Right ventricle myocardium superior (tissue), 1 donor: Measurements from ENCODE around the gene DBNL. TPM values are rescaled to one million over a fixed set of nuclear protein-coding genes. Genes with fewer than 3 reads are reported as not detected.

Experiments used
- ATAC-seq: fragments of 200-7000 bp; cut with Tn5 transposase; one replicate; pipeline ENCODE4 v1.9.1; 2020; ENCODE audit warnings: mild to moderate bottlenecking; ENCODE audit not compliant: poor library complexity
- DNase-seq: peaks from one replicate; pipeline ENCODE4 v3.0.0-alpha.2; 2020
- intact Hi-C: fragments of 100-400 bp; cut with DNase I; formaldehyde crosslinking; loops from one replicate; pipeline ENCODE4 v1.11.2; 2022
- microRNA-seq: library from miRNA; unstranded; fragments of <30 nt; microRNA quantifications from one replicate; pipeline ENCODE4 v1.2.0, GENCODE V29; 2020
- total RNA-seq: library from RNA; stranded (reverse); fragmentation: NEBNext Ultra II Directional; extraction: Animal tissue kit (Norgen Biotek cat#: 25700); gene quantifications from one replicate; pipeline ENCODE4 v1.2.1, GENCODE V29; 2021
- donor health status: DM: no; HTN: yes; CAD: no; lungs with severe emphysema.

DBNL gene
- total RNA-seq, 1 donor from 2014 or later = 28.0 TPM

DNA sequence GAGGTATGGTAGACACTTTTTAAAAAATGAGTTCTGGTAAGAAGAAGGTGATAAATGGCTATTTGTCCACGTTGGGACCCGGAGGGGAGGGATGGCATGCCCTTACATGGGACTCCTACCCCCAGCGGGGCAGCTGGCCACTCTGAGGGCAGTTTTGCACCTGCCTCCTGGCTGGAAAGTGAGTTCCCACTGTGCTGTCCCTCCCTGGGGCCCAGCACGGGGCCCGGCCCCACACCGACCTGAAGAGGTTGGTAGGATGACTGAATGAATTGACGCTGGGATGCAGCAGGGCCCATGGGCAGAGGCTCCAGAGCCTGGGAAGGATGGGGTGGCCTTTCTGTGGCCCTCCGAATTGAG, 59.0 kb downstream of the DBNL start:
- intact Hi-C loops = no loop called here
- no peak for ATAC-seq

DNA sequence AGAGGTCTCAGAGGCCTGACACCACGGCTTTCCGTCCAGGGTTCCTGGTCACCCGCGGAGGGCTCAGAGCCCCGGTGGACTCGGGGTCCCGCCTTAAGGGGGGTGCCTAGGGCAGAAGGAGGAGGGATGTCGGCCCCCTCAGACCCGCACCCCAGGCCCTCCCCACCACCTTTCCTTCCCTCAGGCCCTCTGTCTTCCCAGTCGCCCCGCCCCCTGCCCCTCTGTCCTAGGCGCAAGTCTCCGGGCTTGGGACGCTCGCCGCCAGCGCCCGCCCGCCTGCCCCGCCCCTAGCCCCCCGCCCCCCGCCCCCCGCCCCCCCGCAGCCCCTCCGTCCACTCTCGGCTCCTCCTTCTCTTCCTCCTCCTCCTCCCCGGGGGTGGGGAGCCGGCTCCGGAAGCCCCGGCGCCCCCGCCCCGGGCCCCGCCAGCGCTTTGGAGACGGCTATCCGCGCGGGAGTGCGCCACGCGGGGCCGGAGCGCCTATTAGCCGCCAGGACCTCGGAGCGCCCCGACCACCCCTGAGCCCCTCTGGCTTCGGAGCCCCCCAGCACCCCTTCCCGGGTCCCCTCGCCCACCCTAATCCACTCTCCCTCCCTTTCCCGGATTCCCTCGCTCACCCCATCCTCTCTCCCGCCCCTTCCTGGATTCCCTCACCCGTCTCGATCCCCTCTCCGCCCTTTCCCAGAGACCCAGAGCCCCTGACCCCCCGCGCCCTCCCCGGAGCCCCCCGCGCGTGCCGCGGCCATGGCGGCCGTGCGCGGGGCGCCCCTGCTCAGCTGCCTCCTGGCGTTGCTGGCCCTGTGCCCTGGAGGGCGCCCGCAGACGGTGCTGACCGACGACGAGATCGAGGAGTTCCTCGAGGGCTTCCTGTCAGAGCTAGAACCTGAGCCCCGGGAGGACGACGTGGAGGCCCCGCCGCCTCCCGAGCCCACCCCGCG, 59.7 kb downstream of the DBNL start, which contains the start of gene AEBP1:
TSS of gene AEBP1 (plus strand) at position 423 of the 937 bp plus-strand sequence. CDS start at position 744, 321 bp downstream.
- intact Hi-C loops = no loop called here
- DNase-seq (no peak), ATAC-seq (peak; percentile 36)

More for the DNA sequence above, 59.0 kb downstream of the DBNL start:
- no peak for DNase-seq

DNA sequence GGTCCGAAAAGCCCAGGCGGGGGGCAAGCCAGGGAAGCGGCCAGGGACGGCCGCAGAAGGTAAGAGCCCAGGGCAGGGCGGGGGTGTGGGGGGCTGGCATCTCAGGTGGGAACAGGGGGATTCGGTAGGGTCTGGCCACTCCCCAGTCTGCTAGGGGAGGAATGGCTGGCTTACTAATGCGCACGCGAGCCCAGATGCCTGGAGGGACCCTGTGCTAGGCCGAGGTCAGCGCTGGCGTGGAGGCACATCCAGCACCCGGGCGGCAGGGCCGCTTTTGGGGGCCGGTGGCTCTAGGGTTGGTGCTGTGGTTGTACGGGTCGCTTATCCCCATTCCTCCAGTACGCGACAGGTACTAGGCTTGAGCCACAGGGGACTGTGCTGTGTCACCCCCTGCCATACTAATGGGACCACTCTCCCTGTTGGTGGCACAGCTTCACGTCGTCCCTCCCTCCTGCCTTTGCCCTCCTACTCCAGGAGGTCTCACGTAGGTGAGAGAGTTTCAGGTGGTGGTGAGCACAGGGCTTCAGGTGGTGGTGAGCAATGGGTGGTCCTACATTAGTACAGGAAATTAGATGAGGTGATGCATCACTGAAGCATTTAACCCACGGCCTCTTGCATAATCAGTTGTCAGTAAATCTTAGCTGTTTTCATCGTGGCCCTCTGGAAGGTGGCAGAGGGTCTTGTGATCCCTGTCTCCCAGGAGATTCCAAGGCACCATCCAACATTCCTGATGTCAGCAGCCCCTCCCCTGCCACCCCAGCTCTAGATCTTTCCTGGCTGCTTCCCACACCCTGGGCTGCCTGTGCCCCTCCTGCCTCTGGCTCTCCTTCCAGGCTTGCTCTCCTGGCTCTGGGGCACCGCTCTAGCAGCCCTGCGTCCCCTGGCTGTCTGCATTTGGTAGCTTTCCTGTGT, 60.6 kb downstream of the DBNL start:
- intact Hi-C loops = no loop called here
- peak; percentile 36 for ATAC-seq
- no peak for DNase-seq

GRCh38 chr7:44105832-44106231, 61.3 kb downstream of the DBNL start:
- intact Hi-C loops = no loop called here
- no peak for ATAC-seq

GRCh38 chr7:44106311-44107065, 62.0 kb downstream of the DBNL start:
- intact Hi-C loops = no loop called here
- ATAC-seq = no peak
- no peak for DNase-seq

More at GRCh38 chr7:44105832-44106231, 61.3 kb downstream of the DBNL start:
- DNase-seq = no peak

DNA sequence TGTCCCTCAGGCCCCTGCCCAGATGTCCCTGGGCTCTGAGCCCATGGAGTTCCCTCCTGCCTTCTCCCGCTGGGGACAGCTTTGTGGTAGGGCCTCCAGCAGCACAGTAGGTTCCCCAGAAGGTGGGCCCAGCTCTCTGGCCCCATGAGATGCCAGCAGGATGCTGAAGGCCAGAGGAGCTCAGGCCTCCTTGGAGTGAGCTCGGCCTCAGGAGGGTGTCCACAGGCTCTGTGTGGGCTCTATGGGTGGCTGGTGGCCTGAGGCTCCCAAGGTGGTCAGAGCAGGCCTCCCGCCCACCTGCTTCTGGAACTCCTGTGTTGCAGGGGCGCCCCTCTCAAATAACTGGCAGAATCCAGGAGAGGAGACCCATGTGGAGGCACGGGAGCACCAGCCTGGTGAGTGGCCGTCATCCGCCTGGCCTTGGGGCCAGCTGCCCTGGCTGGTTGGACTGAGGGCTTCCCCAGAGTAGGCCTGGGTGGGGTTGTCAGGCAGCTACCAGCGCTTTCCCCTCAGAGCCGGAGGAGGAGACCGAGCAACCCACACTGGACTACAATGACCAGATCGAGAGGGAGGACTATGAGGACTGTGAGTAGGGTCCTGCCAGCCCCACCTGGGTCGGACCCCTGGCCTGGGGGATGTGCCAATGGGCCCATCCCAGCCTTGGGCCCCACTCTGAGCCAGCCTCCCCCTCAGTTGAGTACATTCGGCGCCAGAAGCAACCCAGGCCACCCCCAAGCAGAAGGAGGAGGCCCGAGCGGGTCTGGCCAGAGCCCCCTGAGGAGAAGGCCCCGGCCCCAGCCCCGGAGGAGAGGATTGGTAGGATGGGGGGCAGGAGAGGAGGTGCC, 62.8 kb downstream of the DBNL start:
- DNase-seq (no peak), ATAC-seq (no peak)
- intact Hi-C loops = no loop called here

DNA sequence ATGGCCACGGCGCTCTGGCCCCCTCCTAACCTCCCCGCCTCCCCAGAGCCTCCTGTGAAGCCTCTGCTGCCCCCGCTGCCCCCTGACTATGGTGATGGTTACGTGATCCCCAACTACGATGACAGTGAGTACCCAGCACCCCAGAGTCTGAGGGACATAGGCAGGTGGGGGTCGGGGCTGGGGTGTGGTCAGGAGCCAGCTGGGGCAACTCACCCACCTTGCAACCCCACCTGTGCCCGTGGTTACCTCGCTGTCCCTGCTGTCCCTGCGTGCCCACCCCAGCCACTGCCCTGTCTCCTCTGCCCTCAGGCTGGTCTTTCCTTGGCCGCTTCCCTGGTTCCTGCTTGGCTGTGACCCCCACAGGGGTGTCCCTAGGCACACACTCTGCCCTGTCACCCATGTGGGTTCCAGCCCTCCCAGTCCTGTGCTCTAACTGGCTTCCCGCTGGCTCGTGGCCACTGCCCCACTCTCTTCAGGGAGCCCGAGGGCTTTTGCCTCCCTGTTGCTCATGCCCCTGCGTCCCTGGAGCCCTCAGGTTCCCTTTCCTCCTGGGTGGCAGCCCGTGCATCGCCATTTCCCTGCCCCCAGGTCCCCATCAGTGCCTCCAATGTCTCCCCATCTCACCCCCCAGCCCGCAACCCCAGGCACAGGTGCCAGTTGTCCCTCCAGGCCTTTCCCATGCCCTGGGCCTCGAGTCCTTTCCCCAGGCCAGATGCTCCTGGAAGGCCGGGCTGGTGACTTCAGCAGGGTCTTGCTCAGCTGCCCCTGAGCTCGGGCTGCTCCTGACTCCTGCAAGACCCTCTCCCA, 63.7 kb downstream of the DBNL start:
- ATAC-seq (no peak), DNase-seq (no peak)
- intact Hi-C loops = no loop called here

DNA sequence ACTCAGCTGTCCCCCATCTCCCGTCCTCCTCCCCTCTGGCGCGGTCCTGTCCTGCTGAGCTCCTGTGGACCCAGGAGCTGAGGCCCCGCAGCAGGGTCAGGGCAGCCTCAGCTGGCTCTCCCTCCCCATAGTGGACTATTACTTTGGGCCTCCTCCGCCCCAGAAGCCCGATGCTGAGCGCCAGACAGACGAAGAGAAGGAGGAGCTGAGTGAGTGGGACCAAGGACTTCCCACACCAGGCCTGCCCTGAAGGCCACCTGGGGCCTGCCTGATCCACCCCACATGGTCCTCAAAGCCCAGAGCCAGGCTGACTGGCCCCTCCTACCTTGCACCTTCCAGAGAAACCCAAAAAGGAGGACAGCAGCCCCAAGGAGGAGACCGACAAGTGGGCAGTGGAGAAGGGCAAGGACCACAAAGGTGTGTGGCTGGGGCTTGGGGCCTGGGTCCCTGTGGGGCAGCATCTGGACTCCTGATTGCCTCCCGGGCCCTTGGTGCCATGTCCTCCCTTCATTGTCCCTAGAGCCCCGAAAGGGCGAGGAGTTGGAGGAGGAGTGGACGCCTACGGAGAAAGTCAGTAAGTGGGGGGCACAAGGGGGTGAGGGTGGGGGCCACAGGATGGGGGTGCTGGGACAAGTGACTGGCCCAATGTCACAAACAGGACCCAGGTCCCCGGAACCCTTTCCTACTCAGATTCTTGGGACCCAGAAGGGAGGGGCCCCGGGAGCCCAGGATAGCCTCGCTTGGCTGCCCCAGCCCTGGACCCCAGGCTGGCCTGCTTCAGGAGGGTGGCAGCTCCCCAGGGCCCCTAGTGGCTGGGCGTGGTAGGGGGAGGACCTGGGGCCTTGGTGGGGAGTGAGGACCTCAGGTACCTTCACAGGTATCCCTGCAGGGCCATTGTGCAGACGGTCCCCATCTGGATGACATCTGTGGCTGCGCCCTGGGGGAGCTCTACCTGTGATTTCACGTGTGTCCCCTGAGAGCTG, 64.6 kb downstream of the DBNL start:
- DNase-seq (peak; percentile 32), ATAC-seq (no peak)
- intact Hi-C loops = no loop called here

DNA sequence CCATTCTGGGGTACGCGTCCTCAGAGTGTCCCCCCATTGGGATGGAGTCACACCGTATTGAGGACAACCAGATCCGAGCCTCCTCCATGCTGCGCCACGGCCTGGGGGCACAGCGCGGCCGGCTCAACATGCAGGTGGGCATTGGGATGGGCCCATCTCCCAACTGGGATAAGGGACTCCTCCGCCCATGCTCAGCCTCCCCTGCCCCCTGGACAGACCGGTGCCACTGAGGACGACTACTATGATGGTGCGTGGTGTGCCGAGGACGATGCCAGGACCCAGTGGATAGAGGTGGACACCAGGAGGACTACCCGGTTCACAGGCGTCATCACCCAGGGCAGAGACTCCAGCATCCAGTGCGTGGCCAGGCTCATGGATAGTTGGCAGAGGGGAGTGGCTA, 65.5 kb downstream of the DBNL start:
- DNase-seq (no peak), ATAC-seq (no peak)
- intact Hi-C loops = no loop called here

DNA sequence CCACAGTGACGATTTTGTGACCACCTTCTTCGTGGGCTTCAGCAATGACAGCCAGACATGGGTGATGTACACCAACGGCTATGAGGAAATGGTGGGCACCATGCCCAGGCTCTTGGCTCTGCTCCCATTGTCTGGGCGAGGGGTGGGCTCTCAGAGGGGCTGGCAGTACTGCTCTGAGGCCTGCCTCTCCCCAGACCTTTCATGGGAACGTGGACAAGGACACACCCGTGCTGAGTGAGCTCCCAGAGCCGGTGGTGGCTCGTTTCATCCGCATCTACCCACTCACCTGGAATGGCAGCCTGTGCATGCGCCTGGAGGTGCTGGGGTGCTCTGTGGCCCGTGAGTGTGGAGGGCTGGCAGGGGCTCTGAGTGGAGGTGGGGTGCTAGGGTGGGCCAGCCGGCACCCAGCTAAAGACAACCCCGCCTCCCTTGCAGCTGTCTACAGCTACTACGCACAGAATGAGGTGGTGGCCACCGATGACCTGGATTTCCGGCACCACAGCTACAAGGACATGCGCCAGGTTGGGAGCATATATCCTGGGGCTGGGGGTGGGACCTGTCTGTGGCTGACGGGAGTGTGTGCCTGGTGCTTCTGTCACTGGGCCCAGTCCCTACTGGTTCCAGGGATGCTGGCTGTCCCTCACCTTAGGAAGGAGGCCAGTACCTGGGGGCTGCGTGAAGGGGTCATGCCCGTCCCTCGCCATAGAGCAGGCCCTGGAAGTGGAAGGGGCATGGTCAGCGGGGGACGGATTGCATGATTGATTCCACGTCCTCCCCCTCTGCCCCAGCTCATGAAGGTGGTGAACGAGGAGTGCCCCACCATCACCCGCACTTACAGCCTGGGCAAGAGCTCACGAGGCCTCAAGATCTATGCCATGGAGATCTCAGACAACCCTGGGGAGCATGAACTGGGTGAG, 66.5 kb downstream of the DBNL start:
- ATAC-seq (no peak), DNase-seq (peak; percentile 29)
- intact Hi-C loops = no loop called here

Small RNA genes within 50 kb of the gene (microRNA-seq; reads per million reads assigned to microRNA genes)
- gene MIR6837 (not detected), gene MIR6838 (2.6 reads per million)

Other genes with a start within 250 kb of the DBNL start
- gene MRPS24, start 175.2 kb upstream of the DBNL start, total RNA-seq = 200 TPM
- gene URGCP, start 138.1 kb upstream of the DBNL start, total RNA-seq = 43.4 TPM
- 44.6 TPM for gene UBE2D4, start 118.3 kb upstream of the DBNL start, total RNA-seq
- gene SPDYE1, start 46.8 kb upstream of the DBNL start, total RNA-seq = not detected
- 1,131 TPM for gene PGAM2, start 20.9 kb downstream of the DBNL start, total RNA-seq
- 15.5 TPM for gene POLM, start 37.8 kb downstream of the DBNL start, total RNA-seq
- 12.4 TPM for gene AEBP1, start 59.6 kb downstream of the DBNL start, total RNA-seq
- 75.3 TPM for gene POLD2, start 78.8 kb downstream of the DBNL start, total RNA-seq
- gene MYL7, start 96.6 kb downstream of the DBNL start, total RNA-seq = 2,290 TPM
- gene GCK, start 144.7 kb downstream of the DBNL start, total RNA-seq = 1.3 TPM
- gene YKT6, start 156.3 kb downstream of the DBNL start, total RNA-seq = 48.9 TPM